ENCODE data around the gene ITIH4.

DNA sequence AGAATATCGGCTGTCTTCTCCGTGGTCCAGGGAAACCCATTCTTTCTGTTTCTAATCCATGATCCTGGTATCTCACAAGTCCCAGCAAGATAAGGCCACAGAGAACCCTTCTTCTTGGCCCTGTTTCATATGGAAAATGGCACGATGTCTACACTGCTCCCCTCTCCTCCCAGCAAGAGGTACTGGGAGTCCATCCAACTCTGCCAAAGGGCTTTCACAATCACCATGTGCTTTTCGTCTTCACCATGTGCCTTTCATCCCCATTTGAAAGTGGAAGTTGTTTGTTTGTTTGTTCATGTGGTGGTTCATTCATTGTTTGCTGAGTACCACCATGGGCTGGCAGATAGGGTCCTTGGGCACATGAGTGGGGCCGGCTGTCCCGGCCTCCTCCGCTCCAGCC lies 30.4 kb downstream of the ITIH4 start:
- TF ChIP-seq CTCF (IDR thresholded peaks at IDR 0.05) = no peak
- TF ChIP-seq POLR2AphosphoS5 (IDR thresholded peaks at IDR 0.05) = no peak
- no peak for TF ChIP-seq POLR2A (IDR thresholded peaks at IDR 0.05)
